Liver (tissue), 9 donors: ENCODE data around the gene GREM1. TPM values are rescaled to one million over a fixed set of nuclear protein-coding genes. Genes with fewer than 3 reads are reported as not detected.

Source experiments
- DNase-seq: peaks from one replicate; pipeline ENCODE4 v3.0.0-alpha.2; 2017; ENCODE audit warnings: low spot score
- H3K27ac ChIP-seq, 2 donors: one replicate each; pipeline ENCODE4 v1.7.0; 2013; ENCODE audit warnings: inconsistent platforms in 2 of 2, low read length in 2 of 2, control low read depth in 1 of 2, low read depth in 1 of 2, mild to moderate bottlenecking in 1 of 2
- H3K27me3 ChIP-seq, 4 donors: one replicate each; pipeline versions ENCODE4 v1.6.1 to v1.7.0; 2013; ENCODE audit warnings: low read length in 3 of 4, inconsistent platforms in 1 of 4, mild to moderate bottlenecking in 1 of 4, moderate library complexity in 1 of 4; ENCODE audit not compliant: control insufficient read depth in 4 of 4, insufficient read depth in 4 of 4
- H3K36me3 ChIP-seq, 4 donors: one replicate each; pipeline versions ENCODE4 v1.6.1 to v1.7.0; 2013; ENCODE audit warnings: low read length in 3 of 4, mild to moderate bottlenecking in 3 of 4, low read depth in 1 of 4, moderate library complexity in 1 of 4; ENCODE audit not compliant: control insufficient read depth in 4 of 4, insufficient read depth in 3 of 4
- H3K4me1 ChIP-seq, 4 donors: one replicate each; pipeline versions ENCODE4 v1.6.1 to v1.7.0; 2013; ENCODE audit warnings: low read length in 3 of 4, mild to moderate bottlenecking in 3 of 4, moderate library complexity in 1 of 4; ENCODE audit not compliant: control insufficient read depth in 4 of 4, insufficient read depth in 4 of 4
- H3K4me3 ChIP-seq, 3 donors: one replicate each; pipeline versions ENCODE4 v1.6.1 to v1.7.0; 2013; ENCODE audit warnings: low read length in 3 of 3, control low read depth in 1 of 3, low read depth in 1 of 3, mild to moderate bottlenecking in 1 of 3
- H3K9ac ChIP-seq, 2 donors: one replicate each; pipeline ENCODE4 v1.7.0; 2013; ENCODE audit warnings: low read length in 2 of 2, mild to moderate bottlenecking in 2 of 2, moderate library complexity in 2 of 2, control low read depth in 1 of 2, low read depth in 1 of 2
- H3K9me3 ChIP-seq, 4 donors: one replicate each; pipeline versions ENCODE4 v1.6.1 to v1.7.0; 2013; ENCODE audit warnings: low read length in 3 of 4; ENCODE audit not compliant: control insufficient read depth in 4 of 4
- ATF3 ChIP-seq: IDR thresholded peaks from 2 replicates; pipeline ENCODE4 v1.6.1; 2016; ENCODE audit warnings: antibody characterized with exemption
- CTCF ChIP-seq: fragments of 150-350 bp; IDR thresholded peaks from 2 replicates; pipeline ENCODE4 v1.5.1; 2017; ENCODE audit warnings: improper control_type of control experiment, low read depth, low read length; ENCODE audit not compliant: missing input control
- EGR1 ChIP-seq, 2 donors: IDR thresholded peaks; 2 replicates each; pipeline ENCODE4 v1.6.1; 2016 to 2018; ENCODE audit warnings: antibody characterized with exemption in 2 of 2, low read depth in 2 of 2
- FOXA1 ChIP-seq: IDR thresholded peaks from 2 replicates; pipeline ENCODE4 v1.6.1; 2016; ENCODE audit warnings: antibody characterized with exemption
- FOXA2 ChIP-seq: IDR thresholded peaks from 2 replicates; pipeline ENCODE4 v1.6.1; 2016; ENCODE audit warnings: antibody characterized with exemption
- GABPA ChIP-seq, 2 donors: IDR thresholded peaks in 1 of 2; conservative IDR thresholded peaks in 1 of 2; 2 replicates each; pipeline ENCODE4 v1.6.1; 2016; ENCODE audit warnings: antibody characterized with exemption in 2 of 2, mild to moderate bottlenecking in 1 of 2, moderate library complexity in 1 of 2
- HNF4A ChIP-seq, 2 donors: conservative IDR thresholded peaks; 2 replicates each; pipeline ENCODE4 v1.6.1; 2016; ENCODE audit warnings: antibody characterized with exemption in 2 of 2, mild to moderate bottlenecking in 2 of 2
- HNF4G ChIP-seq: IDR thresholded peaks from 2 replicates; pipeline ENCODE4 v1.6.1; 2016; ENCODE audit warnings: antibody characterized with exemption
- JUND ChIP-seq, 2 donors: IDR thresholded peaks; 2 replicates each; pipeline ENCODE4 v1.6.1; 2016; ENCODE audit warnings: antibody characterized with exemption in 2 of 2
- MAX ChIP-seq: IDR thresholded peaks from 2 replicates; pipeline ENCODE4 v1.6.1; 2016; ENCODE audit warnings: antibody characterized with exemption
- NR2F2 ChIP-seq: IDR thresholded peaks from 2 replicates; pipeline ENCODE4 v1.6.1; 2016; ENCODE audit warnings: antibody characterized with exemption
- RAD21 ChIP-seq, 2 donors: IDR thresholded peaks; 2 replicates each; pipeline ENCODE4 v1.6.1; 2016; ENCODE audit warnings: antibody characterized with exemption in 2 of 2, mild to moderate bottlenecking in 2 of 2
- REST ChIP-seq: IDR thresholded peaks from 2 replicates; pipeline ENCODE4 v1.6.1; 2016; ENCODE audit warnings: antibody characterized with exemption, mild to moderate bottlenecking
- RXRA ChIP-seq, 2 donors: IDR thresholded peaks; 2 replicates each; pipeline ENCODE4 v1.6.1; 2017 to 2018; ENCODE audit warnings: antibody characterized with exemption in 2 of 2, mild to moderate bottlenecking in 1 of 2
- SP1 ChIP-seq: IDR thresholded peaks from 2 replicates; pipeline ENCODE4 v1.6.1; 2018; ENCODE audit warnings: antibody characterized with exemption, mild to moderate bottlenecking
- TAF1 ChIP-seq: conservative IDR thresholded peaks from 2 replicates; pipeline ENCODE4 v1.6.1; 2016; ENCODE audit warnings: antibody characterized with exemption, mild to moderate bottlenecking
- YY1 ChIP-seq: IDR thresholded peaks from 2 replicates; pipeline ENCODE4 v1.6.1; 2016; ENCODE audit warnings: antibody characterized with exemption, mild to moderate bottlenecking
- ZBTB33 ChIP-seq: IDR thresholded peaks from 2 replicates; pipeline ENCODE4 v1.6.1; 2016; ENCODE audit warnings: antibody characterized with exemption
- WGBS: extraction: QIAGEN DNeasy Blood & Tissue Kit; methylation state at CpG from one replicate; pipeline ENCODE4 v1.1.7; 2013; 5-methylcytosine and 5-hydroxymethylcytosine counted together
- polyA plus RNA-seq, 2 donors: library from polyadenylated mRNA; stranded (reverse) in 1 of 2; unstranded in 1 of 2; fragments of 200-250 nt in 1 of 2; fragments of >200 nt in 1 of 2; fragmentation: Nextera tagmentation in 1 of 2; extraction: Ambion mirVana in 1 of 2; gene quantifications; one replicate each; pipeline versions ENCODE4 v1.2.1 to v1.2.3, GENCODE V29; 2013 to 2015
- total RNA-seq, 2 donors: library from RNA; depleted of rRNA; stranded (reverse); fragments of >200 nt; gene quantifications; one replicate each; pipeline ENCODE4 v1.2.3, GENCODE V29; 2014
- donor health status: healthy.
- donor health status: healthy.
- donor health status: healthy.
- donor health status: healthy.
- donor health status: healthy.

Gene GREM1
- total and polyA plus RNA-seq, 4 donors: under 0.01 to 1.6 (median 0.50) TPM

- 89% methylated on average over 2 of the region's 2 CpGs for WGBS
- TF ChIP-seq NR2F2 (no peak), FOXA1 (no peak), EGR1 (IDR thresholded peaks at IDR 0.05; ENCODE audit: low read depth in 2 of 2) (no peak), RXRA (IDR thresholded peaks at IDR 0.05) (no peak), SP1 (no peak), YY1 (no peak), HNF4A (conservative IDR thresholded peaks at IDR 0.05) (no peak), ATF3 (no peak), RAD21 (IDR thresholded peaks at IDR 0.05) (no peak), TAF1 (no peak), CTCF (no peak), ZBTB33 (no peak), FOXA2 (no peak)
- Histone ChIP-seq H3K9ac (no peak overlapping the region), H3K4me1 (peaks cover 0 to 17% (median 11%) of the 10 kb centered on the region in 4 donors), H3K27me3 (no peaks in the 10 kb centered on the region), H3K27ac (no peak overlapping the region), H3K9me3 (peaks cover 0 to 6% (median 0%) of the 10 kb centered on the region in 4 donors), H3K4me3 (no peak overlapping the region), H3K36me3 (no peaks in the 10 kb centered on the region)
- no peak for DNase-seq
Measured at GRCh38 chr15:32736701-32737061, 18.9 kb downstream of the GREM1 start.

GRCh38 chr15:32737304-32737703 lies 19.5 kb downstream of the GREM1 start:
- H3K36me3 ChIP-seq: no peaks in the 10 kb centered on the region
- no peak overlapping the region for H3K27ac ChIP-seq
- no peak for DNase-seq
- H3K27me3 ChIP-seq: no peaks in the 10 kb centered on the region
- 95% methylated on average over 4 of the region's 4 CpGs for WGBS
- peaks cover 0 to 11% (median 6%) of the 10 kb centered on the region in 4 donors for H3K4me1 ChIP-seq
- no peak overlapping the region for H3K9ac ChIP-seq
- peaks cover 0 to 6% (median 0%) of the 10 kb centered on the region in 4 donors for H3K9me3 ChIP-seq
- H3K4me3 ChIP-seq: no peak overlapping the region
- TF ChIP-seq MAX (no peak), ZBTB33 (no peak), EGR1 (IDR thresholded peaks at IDR 0.05; ENCODE audit: low read depth in 2 of 2) (no peak), REST (no peak), HNF4A (conservative IDR thresholded peaks at IDR 0.05) (no peak), HNF4G (no peak), ATF3 (no peak), JUND (IDR thresholded peaks at IDR 0.05) (no peak), TAF1 (no peak), NR2F2 (no peak), RAD21 (IDR thresholded peaks at IDR 0.05) (no peak), RXRA (IDR thresholded peaks at IDR 0.05) (no peak), FOXA2 (no peak), GABPA (IDR thresholded peaks at IDR 0.05 in 1 of 2, conservative IDR thresholded peaks at IDR 0.05 in 1 of 2) (no peak), YY1 (no peak), SP1 (no peak), FOXA1 (no peak), CTCF (no peak)
